HT-29 (cell line): Measurements from ENCODE around the gene PCDH7. TPM values are rescaled to one million over a fixed set of nuclear protein-coding genes. Genes with fewer than 3 reads are reported as not detected.

ENCODE experiments used
- DNase-seq: peaks from one replicate; pipeline ENCODE4 v3.0.0-alpha.2; 2015; ENCODE audit warnings: low spot score
- total RNA-seq: library from RNA; depleted of rRNA; stranded (reverse); fragments of >200 nt; shearing (Covaris generic); gene quantifications from 2 replicates; pipeline ENCODE4 v1.2.3, GENCODE V29; 2014; rRNA removed

PCDH7 gene
- total RNA-seq = 0.21 and 0.43 TPM in 2 replicates

GRCh38 chr4:30720021-30720660 lies at the start of gene PCDH7:
Gene PCDH7 (plus strand): TSS chr4:30720369. CDS start chr4:30721423, 1,054 bp downstream.
- DNase-seq = no peak

- no peak for DNase-seq
These were observed 48.2 kb upstream of the PCDH7 start for GRCh38 chr4:30671926-30672448.

DNA sequence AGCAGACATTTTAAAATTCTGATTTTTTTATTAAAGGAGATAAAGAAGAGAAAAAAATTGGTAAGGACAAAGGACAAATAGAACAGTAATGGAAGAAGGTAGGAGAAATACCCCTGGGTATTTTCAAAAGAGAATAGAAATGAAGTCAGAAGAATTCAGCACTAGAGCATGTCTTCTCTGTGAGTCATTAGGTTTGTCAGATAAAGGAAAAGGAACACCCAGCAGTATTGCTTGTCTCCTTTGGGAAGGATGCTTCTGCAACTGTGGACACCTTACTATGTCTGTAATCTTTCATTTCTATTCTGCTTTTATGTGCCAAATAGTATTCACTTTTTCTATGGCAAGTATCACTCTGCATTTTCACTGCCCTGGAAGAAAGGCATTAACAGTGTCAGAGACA lies 24.0 kb upstream of the PCDH7 start:
- DNase-seq = no peak

GRCh38 chr4:30714408-30715031 lies 5.6 kb upstream of the PCDH7 start:
- DNase-seq = peak; percentile 84

- peak; percentile 73 for DNase-seq
These were observed 4.0 kb upstream of the PCDH7 start for GRCh38 chr4:30716158-30716557.

DNA sequence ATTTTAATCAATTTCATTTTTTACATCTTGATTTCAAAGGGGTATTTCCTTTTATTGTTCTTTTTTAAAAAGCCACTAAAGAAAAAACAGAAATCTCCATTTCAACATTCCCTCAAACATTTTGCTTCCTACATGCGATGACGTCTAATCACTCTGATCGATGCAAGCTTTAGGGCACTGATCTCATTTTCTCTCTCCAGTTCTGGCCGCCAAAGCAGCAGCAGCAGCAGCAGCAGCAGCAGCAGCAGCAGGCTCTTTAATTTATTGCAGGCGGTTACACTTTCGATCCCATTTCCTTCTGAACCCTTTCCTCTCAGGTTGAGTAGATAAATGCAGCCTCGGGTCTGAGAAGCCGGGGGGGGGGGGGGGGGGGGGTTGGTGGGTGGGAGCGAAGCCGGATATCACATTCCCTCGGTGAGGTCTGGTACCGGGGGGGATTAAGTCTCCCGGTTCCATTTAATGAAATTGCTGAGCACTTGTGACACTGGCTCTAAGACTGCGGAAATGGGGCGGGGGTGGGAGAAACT lies 3.4 kb upstream of the PCDH7 start:
- peak; percentile 56 for DNase-seq

- peak; percentile 69 for DNase-seq
These were observed 2.8 kb upstream of the PCDH7 start for GRCh38 chr4:30717208-30718020.

DNA sequence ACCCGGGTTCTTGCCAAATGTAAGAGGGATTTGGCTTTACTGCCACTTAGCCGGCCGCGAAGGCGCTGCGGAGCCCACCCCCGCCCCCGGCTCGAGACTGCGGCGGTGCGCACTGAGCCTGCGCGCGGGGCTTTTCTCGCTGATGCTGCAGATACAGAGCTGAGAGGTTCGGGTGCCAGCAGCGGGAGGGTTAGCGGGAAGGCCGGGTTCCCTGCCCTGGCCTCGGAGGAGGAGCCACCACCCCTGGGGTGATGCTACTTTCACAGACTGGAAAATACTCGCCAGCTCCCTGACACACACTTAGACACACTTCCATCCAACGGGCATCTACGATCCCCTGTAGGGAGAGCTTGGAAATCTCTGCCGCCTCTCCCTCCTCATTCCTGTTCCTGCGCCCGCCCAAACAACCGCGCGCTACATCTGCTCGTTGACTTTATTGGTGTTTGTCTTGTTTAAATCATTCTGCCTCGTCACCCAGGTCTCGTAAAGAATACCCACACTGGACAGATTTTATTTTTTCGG lies 2.1 kb upstream of the PCDH7 start:
- DNase-seq = no peak

GRCh38 chr4:30718641-30719453 lies 1.3 kb upstream of the PCDH7 start:
- no peak for DNase-seq

DNA sequence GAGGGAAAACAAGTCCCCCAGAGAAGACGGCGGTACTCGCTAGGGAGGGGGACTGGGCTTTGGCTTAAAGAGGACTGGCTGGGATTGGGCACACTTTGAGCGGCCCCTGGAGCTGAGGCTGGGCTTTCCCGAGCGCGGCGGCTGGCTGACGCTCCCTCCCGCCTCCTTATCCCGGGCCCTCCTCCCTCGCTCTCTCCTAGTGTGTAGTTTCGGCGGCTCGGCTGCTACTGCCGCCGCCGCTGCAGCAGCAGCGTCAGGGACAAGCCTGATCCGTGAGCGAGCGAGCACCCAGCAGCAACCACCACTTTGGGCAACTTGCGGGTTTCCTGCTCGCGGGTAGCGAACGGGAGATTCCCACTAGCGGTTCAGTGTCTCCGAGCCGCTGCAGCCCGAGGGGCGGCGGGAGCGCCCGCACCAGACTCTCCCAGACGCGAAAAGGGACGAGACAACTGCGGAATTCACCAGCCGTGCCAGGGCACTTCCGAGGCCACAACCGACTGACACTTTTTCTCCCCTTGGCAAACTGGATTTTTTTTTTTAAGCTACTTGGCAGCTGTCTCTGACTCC lies 632 bp upstream of the PCDH7 start:
- no peak for DNase-seq

- no peak for DNase-seq
These were observed 554 bp downstream of the PCDH7 start for GRCh38 chr4:30720661-30721184.

- no peak for DNase-seq
These were observed 1.3 kb downstream of the PCDH7 start for GRCh38 chr4:30721185-30722091.

DNA sequence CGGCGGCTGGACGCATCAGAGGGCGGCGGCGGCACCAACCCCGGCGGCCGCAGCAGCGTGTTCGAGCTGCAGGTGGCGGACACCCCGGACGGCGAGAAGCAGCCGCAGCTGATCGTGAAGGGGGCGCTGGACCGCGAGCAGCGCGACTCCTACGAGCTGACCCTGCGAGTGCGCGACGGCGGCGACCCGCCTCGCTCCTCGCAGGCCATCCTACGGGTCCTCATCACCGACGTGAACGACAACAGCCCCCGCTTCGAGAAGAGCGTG lies 1.9 kb downstream of the PCDH7 start:
- DNase-seq = no peak

DNA sequence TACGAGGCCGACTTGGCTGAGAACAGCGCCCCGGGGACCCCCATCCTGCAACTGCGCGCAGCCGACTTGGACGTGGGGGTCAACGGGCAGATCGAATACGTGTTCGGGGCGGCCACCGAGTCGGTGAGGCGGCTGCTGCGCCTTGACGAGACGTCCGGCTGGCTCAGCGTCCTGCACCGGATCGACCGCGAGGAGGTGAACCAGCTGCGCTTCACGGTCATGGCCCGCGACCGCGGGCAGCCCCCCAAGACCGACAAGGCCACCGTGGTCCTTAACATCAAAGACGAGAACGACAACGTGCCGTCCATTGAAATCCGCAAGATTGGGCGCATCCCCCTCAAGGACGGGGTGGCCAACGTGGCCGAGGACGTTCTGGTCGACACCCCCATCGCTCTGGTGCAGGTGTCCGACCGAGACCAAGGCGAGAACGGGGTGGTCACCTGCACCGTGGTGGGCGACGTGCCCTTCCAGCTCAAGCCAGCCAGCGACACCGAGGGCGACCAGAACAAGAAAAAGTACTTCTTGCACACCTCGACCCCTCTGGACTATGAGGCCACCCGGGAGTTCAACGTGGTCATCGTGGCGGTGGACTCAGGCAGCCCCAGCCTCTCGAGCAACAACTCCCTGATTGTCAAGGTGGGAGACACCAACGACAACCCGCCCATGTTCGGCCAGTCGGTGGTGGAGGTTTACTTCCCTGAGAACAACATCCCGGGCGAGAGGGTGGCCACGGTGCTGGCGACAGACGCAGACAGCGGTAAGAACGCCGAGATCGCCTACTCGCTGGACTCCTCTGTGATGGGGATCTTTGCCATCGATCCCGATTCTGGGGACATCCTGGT lies 2.4 kb downstream of the PCDH7 start:
- DNase-seq = no peak

- no peak for DNase-seq
These were observed 3.2 kb downstream of the PCDH7 start for GRCh38 chr4:30723201-30723955.

DNA sequence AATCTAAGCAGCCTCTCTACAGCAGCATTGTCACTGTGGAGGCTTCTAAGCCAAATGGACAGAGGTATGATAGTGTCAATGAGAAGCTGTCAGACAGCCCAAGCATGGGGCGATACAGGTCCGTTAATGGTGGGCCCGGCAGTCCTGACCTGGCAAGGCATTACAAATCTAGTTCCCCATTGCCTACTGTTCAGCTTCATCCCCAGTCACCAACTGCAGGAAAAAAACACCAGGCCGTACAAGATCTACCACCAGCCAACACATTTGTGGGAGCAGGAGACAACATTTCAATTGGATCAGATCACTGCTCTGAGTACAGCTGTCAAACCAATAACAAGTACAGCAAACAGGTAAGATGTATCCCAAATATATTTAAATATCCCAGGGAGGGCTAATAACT lies 4.1 kb downstream of the PCDH7 start:
- no peak for DNase-seq

- no peak for DNase-seq
These were observed 5.4 kb downstream of the PCDH7 start for GRCh38 chr4:30725562-30725961.
